ENCODE results near the gene LIPI. TPM values are rescaled to one million over a fixed set of nuclear protein-coding genes. Genes with fewer than 3 reads are reported as not detected.
"Not testable (repeated sequence)": the region's sequence is repeated elsewhere in the genome, so short reads cannot be mapped to it uniquely, and the experiment has no call there.

LIPI gene
- total RNA-seq, 4 donors from 2014 or later, result not detected

DNA sequence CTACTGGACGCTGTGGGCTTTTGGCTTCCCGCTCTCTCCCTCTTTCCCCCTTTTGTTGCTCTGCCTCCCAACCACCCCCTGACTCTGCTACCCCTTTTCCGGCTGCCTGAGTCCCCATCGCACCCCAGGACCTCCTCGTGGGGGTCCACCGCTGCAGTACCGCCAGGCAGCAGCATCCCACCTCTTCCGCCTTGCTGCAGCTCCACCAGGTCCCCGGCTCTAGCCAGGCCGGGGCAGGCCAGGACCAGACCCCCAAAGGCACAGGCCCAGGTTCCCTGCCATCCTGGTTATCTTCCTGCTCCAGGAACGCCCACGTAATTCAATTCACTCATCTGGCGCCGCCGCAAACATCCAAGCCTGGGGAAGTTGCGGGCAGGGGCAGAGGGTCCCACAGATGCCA lies 139.8 kb downstream of the LIPI start:
- ATAC-seq (ENCODE audit: low FRiP score) (no peak), DNase-seq (ENCODE audit: low spot score) (no peak)
- TF ChIP-seq, protein P1, sequence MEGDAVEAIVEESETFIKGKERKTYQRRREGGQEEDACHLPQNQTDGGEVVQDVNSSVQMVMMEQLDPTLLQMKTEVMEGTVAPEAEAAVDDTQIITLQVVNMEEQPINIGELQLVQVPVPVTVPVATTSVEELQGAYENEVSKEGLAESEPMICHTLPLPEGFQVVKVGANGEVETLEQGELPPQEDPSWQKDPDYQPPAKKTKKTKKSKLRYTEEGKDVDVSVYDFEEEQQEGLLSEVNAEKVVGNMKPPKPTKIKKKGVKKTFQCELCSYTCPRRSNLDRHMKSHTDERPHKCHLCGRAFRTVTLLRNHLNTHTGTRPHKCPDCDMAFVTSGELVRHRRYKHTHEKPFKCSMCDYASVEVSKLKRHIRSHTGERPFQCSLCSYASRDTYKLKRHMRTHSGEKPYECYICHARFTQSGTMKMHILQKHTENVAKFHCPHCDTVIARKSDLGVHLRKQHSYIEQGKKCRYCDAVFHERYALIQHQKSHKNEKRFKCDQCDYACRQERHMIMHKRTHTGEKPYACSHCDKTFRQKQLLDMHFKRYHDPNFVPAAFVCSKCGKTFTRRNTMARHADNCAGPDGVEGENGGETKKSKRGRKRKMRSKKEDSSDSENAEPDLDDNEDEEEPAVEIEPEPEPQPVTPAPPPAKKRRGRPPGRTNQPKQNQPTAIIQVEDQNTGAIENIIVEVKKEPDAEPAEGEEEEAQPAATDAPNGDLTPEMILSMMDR (IDR thresholded peaks at IDR 0.05), result no peak

DNA sequence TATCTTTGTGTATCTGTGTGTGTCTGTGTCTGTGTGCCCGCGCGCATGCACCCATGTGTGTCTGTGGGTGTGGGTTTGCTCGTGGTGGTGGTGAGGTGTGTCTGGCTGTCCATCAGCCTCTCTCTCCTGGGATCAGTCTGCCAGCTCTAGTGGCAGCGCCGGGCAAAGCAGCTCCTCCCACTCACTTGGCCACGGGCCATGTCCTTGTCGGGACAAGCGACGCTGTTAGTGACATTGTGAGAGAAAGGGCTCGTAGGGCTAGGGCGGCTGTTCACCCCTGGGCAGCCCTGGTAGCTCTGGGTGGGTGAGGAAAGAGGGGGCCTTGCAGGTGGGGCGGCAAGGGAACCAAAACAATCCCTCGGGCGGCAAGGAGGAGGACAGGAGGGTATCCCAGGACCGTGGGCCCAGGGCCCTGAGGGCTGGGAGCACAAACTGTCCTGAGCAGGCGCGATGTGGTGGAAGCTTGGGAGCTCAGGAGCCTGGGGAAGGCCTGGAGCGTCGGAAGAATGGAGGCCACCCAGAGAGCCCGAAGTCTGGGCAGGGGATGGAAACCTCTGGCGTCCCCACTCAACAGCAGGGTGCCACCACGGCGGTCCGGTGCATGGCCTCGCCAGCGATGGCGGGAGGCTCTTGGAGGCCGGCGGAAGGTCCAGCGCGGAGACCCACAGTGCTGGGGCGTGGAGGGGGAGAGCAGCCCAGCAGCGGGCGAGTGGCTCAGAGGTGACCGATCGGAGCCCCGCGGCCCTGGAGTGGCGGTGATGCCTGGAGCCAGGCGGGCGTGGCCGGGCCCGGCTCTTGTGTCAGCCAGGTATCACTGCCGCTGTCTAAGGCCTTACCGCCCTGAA lies 140.5 kb downstream of the LIPI start:
- no peak for ATAC-seq (ENCODE audit: low FRiP score)
- TF ChIP-seq, protein P1 (IDR thresholded peaks at IDR 0.05), result no peak
- DNase-seq (ENCODE audit: low spot score), result no peak

DNA sequence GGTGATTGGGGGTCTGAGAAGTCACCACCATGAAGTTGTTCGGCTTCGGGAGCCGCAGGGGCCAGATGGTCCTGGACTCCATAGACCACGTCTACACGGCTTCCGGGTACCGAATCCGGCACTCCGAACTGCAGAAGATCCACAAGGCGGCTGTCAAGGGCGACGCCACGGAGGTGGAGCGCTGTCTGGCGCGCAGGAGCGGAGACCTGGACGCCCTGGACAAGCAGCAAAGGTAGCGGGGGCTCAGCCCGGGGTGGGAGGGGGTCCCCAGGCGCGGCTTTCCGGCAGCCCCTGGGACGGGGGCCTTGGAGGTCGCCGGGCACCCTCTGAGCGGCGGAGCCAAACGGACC lies 146.5 kb downstream of the LIPI start:
- no peak for DNase-seq (ENCODE audit: low spot score)
- ATAC-seq (ENCODE audit: low FRiP score), result no peak
- TF ChIP-seq, protein P1 (IDR thresholded peaks at IDR 0.05), result no peak

DNA sequence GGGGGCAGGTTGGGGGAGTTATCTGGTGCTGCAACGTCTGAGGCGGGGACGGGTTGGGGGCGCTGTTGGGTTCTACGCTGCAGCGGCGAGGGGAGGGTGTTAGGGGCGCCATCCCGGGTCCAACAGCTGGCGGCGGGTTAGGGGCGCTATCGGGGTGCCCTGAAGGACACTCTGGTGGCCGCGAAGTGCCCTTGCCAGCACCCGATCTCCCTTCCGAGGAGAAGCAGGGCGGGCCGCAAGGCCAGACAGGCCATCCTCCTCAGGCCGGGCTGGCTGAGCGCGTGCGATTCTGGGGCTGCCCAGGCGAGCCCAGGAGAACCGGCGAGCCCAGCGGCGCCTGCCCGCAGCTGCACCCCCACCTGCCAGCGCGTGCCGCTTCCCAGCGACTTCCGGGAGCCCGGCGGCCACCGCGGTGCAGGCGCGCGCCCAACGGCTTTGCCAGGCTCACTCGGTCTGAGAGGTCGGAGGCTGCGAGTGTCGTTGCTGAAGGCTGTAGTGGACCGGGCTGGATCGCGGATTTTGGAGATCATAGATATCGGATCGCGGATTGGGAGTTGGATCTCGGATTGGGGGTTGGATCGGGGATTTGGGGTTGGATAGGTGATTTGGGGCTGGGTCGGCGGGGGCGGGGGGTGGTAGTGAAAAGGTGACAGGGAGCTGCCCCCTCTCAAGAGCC lies 147.0 kb downstream of the LIPI start:
- DNase-seq (ENCODE audit: low spot score); ATAC-seq (ENCODE audit: low FRiP score): not testable (repeated sequence)

DNA sequence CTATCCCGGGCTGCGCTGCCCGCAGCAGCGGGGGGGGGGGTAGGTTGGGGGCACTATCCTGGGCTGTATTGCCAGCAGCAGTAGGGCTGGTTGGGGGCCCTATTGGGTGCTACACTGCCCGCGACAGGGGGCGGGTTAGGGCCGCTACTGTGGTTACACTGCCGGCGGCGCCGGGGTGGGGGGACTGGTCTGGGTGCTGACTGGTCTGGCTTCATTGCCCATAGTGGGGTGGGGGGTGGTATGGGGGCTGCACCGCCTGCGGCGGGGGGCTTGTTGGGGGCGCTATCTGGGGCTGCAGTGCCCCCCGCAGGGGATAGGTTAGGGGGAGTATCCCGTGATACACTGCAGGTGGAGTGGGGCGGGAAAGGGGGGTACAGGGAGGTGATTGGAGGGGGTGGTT lies 148.1 kb downstream of the LIPI start:
- ATAC-seq (ENCODE audit: low FRiP score); DNase-seq (ENCODE audit: low spot score): not testable (repeated sequence)

DNA sequence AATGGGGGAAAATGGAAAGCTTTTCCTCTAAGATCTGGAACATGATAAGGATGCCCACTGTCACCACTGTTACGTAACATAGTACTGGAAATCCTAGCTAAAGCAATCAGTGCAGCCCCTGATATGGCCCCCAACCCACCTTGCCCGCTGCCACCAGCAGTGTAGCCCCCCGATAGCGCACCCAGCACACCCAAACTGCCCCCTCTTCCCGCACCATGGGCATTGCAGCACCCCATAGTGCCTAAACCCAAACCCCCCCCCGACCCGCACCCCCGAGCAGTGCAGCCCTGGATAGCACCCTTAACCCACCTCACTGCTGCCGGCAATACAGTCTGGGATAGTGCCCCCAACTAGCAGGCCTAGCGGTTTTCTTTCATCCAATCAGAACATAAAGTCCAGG lies 148.9 kb downstream of the LIPI start:
- DNase-seq (ENCODE audit: low spot score); ATAC-seq (ENCODE audit: low FRiP score): not testable (repeated sequence)

DNA sequence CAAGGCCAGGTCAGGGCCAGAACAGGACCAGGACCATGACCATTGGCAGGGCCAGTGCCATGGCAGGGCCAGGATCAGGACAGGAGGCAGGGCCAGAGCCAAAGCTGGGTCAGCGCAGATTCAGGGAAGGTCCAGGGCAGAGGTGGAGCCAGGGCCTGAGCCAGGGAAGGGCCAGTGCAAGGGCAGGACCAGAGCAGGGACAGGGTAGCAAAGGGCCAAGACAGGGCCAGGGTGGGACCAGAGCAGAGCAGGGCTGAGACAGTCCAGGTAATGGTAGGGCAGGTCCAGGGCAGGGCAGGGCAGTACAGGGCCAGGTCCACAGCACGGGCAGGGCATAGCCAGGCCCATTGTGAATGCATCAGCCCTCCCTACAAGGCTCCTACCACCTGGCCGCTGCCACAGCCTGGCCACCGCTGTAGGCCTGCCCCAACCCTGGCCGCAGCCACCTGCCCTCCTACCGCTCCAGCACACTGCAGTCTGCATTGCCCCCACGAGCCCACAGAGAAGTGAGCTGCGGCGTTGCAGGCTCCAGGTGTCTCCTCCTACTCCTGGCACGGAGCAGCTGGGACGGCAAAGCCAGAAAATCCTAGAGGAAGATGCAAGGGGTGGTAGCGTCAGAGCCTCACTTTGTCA lies 151.6 kb downstream of the LIPI start:
- ATAC-seq (ENCODE audit: low FRiP score); DNase-seq (ENCODE audit: low spot score): not testable (repeated sequence)

Small RNAs within 50 kb of the gene (small RNA-seq; reads per million reads assigned to genes)
- gene RF01518 (not detected), gene RNA5SP488 (not detected)

Other genes with a start within 250 kb of the LIPI start
- gene RBM11, start 5.2 kb upstream of the LIPI start, total RNA-seq, result 1 to 10 TPM in 2 of 4 donors, not detected in 2; 1.2 to 2.0 TPM
- 10 to 100 TPM; 17.2 to 24.5 (median 20.0) TPM for gene HSPA13, start 172.2 kb upstream of the LIPI start, total RNA-seq